K562 (cell line): Measurements from ENCODE around the gene PSMD4. TPM values are rescaled to one million over a fixed set of nuclear protein-coding genes. Genes with fewer than 3 reads are reported as not detected.

Experiments used
- CEBPB ChIP-seq: fragments of 450-650 bp; IDR thresholded peaks from 2 replicates; pipeline ENCODE4 v1.6.1; 2016; ENCODE audit warnings: missing genetic modification characterization, missing compliant biosample characterization
- CGGBP1 ChIP-seq: fragments of 250-450 bp; sonication (Bioruptor Pico); IDR thresholded peaks from 2 replicates; pipeline ENCODE4 v1.9.0; 2021; ENCODE audit warnings: mild to moderate bottlenecking
- CSDE1 ChIP-seq, 2 experiments: fragments of 450-650 bp; IDR thresholded peaks; 2 replicates each; pipeline ENCODE4 v1.6.1; 2016; ENCODE audit warnings: mild to moderate bottlenecking in 1 of 2
- CTCFL ChIP-seq: IDR thresholded peaks from 2 replicates; pipeline ENCODE4 v1.6.1; 2011; ENCODE audit warnings: borderline replicate concordance, low read depth, mild to moderate bottlenecking, moderate library complexity, low read length; ENCODE audit not compliant: insufficient read depth, poor library complexity, severe bottlenecking
- CXXC5 ChIP-seq: fragments of 250-450 bp; sonication (Bioruptor Pico); IDR thresholded peaks from 2 replicates; pipeline ENCODE4 v1.8.0; 2022; ENCODE audit warnings: inconsistent platforms, mild to moderate bottlenecking, moderate library complexity
- DDX20 ChIP-seq: fragments of 450-650 bp; IDR thresholded peaks from 2 replicates; pipeline ENCODE4 v1.6.1; 2016; ENCODE audit warnings: missing genetic modification characterization, low read depth, mild to moderate bottlenecking, missing compliant biosample characterization, moderate library complexity
- EHMT2 ChIP-seq: fragments of 450-650 bp; IDR thresholded peaks from 2 replicates; pipeline ENCODE4 v1.6.1; 2018; ENCODE audit warnings: antibody characterized with exemption
- ESRRB ChIP-seq: fragments of 250-450 bp; sonication (Bioruptor Pico); IDR thresholded peaks from 2 replicates; pipeline ENCODE4 v1.5.0; 2020; ENCODE audit warnings: mild to moderate bottlenecking, moderate library complexity, borderline replicate concordance
- FOS ChIP-seq: IDR thresholded peaks from 3 replicates; pipeline ENCODE4 v1.6.1; 2011; ENCODE audit not compliant: insufficient read length; ENCODE audit errors: extremely low read depth
- HDAC2 ChIP-seq: fragments of 450-650 bp; IDR thresholded peaks from 2 replicates; pipeline ENCODE4 v1.6.1; 2016; ENCODE audit warnings: mild to moderate bottlenecking
- KHSRP ChIP-seq: fragments of 450-650 bp; IDR thresholded peaks from 2 replicates; pipeline ENCODE4 v1.6.1; 2017
- KLF1 ChIP-seq: fragments of 450-650 bp; IDR thresholded peaks from 2 replicates; pipeline ENCODE4 v1.6.1; 2016; ENCODE audit warnings: missing genetic modification characterization, missing compliant biosample characterization
- NRF1 ChIP-seq, 2 experiments: fragments of 450-650 bp; IDR thresholded peaks in 1 of 2; conservative IDR thresholded peaks in 1 of 2; 2 replicates each; pipeline ENCODE4 v1.6.1; 2014; ENCODE audit warnings: mild to moderate bottlenecking in 2 of 2
- PATZ1 ChIP-seq: fragments of 250-450 bp; sonication (Bioruptor Pico); IDR thresholded peaks from 2 replicates; pipeline ENCODE4 v1.5.0; 2020; ENCODE audit warnings: mild to moderate bottlenecking, borderline replicate concordance
- PHF21A ChIP-seq: fragments of 450-650 bp; IDR thresholded peaks from 2 replicates; pipeline ENCODE4 v1.6.1; 2017; ENCODE audit warnings: low read depth, borderline replicate concordance
- TAF7 ChIP-seq: fragments of 450-650 bp; IDR thresholded peaks from 2 replicates; pipeline ENCODE4 v1.6.1; 2016; ENCODE audit warnings: missing genetic modification characterization, missing compliant biosample characterization
- TGIF2 ChIP-seq: sonication (generic); formaldehyde crosslinking; IDR thresholded peaks from 2 replicates; pipeline ENCODE4 v1.8.1; 2022; ENCODE audit warnings: mild to moderate bottlenecking, missing genetic modification reagents, moderate library complexity
- YY1 ChIP-seq, 3 experiments: IDR thresholded peaks; 2 replicates each; pipeline ENCODE4 v1.6.1; 2011; ENCODE audit warnings: low read length in 2 of 3, mild to moderate bottlenecking in 2 of 3, moderate library complexity in 2 of 3, borderline replicate concordance in 1 of 3, control low read depth in 1 of 3, low read depth in 1 of 3; ENCODE audit not compliant: insufficient read depth in 3 of 3, insufficient replicate concordance in 2 of 3, control insufficient read depth in 1 of 3, insufficient read length in 1 of 3; ENCODE audit errors: extremely low read depth in 1 of 3
- ZNF224 ChIP-seq: sonication (generic); formaldehyde crosslinking; IDR thresholded peaks from 2 replicates; pipeline ENCODE4 v1.8.0; 2022; ENCODE audit warnings: mild to moderate bottlenecking, missing genetic modification reagents
- ZNF347 ChIP-seq: fragments of 450-650 bp; formaldehyde crosslinking; IDR thresholded peaks from 2 replicates; pipeline ENCODE4 v1.4.0; 2020; ENCODE audit warnings: low read depth, mild to moderate bottlenecking, moderate library complexity
- ZNF431 ChIP-seq: sonication (generic); formaldehyde crosslinking; IDR thresholded peaks from 2 replicates; pipeline ENCODE4 v1.8.0; 2022; ENCODE audit warnings: mild to moderate bottlenecking, missing genetic modification reagents
- ZNF57 ChIP-seq: fragments of 450-650 bp; formaldehyde crosslinking; IDR thresholded peaks from 2 replicates; pipeline ENCODE4 v1.4.0; 2020; ENCODE audit warnings: mild to moderate bottlenecking, moderate library complexity
- polyA plus RNA-seq, 8 experiments: library from polyadenylated mRNA; depleted of rRNA in 4 of 8; stranded (reverse) in 5 of 8; unstranded in 3 of 8; fragments of >200 nt; fragmentation: Nextera tagmentation in 2 of 8; fragmentation: Illumina TruSeq in 1 of 8; extraction: Ambion mirVana in 2 of 8; extraction: Trizol in 1 of 8; gene quantifications; 2 replicates each; pipeline versions ENCODE4 v1.2.1 to v1.2.3, GENCODE V29; 2011 to 2014; ENCODE audit warnings: inconsistent platforms in 1 of 8, missing spikeins in 1 of 8
- total RNA-seq, 7 experiments: library from RNA; depleted of rRNA in 6 of 7; stranded (reverse); fragments of >200 nt in 6 of 7; fragmentation: Illumina TruSeq in 2 of 7; extraction: Trizol in 2 of 7; gene quantifications; 2 replicates each; pipeline versions ENCODE4 v1.2.1 to v1.2.3, GENCODE V29; 2011 to 2021; ENCODE audit warnings: low replicate concordance in 1 of 7
- TF ChIP-seq, protein P1 (sequence below), 2 experiments: fragments of 450-650 bp in 1 of 2; sonication (generic) in 1 of 2; formaldehyde crosslinking in 1 of 2; IDR thresholded peaks in 1 of 2; conservative IDR thresholded peaks in 1 of 2; 2 replicates each; pipeline versions ENCODE4 v1.6.1 to v1.8.1; 2016 to 2023; ENCODE audit warnings: mild to moderate bottlenecking in 2 of 2, moderate library complexity in 2 of 2, inconsistent platforms in 1 of 2, missing genetic modification reagents in 1 of 2

PSMD4 gene
- total and polyA plus RNA-seq, 9 of the 15 experiments (the other 6 are each of a cell fraction or from before 2014, with no cell fraction given), result 194 to 353 (median 295) TPM

GRCh38 chr1:151311589-151312331 is 57.2 kb downstream of the PSMD4 start (continued):
- TF ChIP-seq EHMT2, result peak; percentile 69
- TF ChIP-seq ZNF224 (CRISPR knock-in tag), result no peak
- no peak for TF ChIP-seq KLF1 (tag)
- no peak for TF ChIP-seq CTCFL
- TF ChIP-seq CEBPB (tag), result peak; percentile 99
- no peak for TF ChIP-seq ESRRB
- TF ChIP-seq ZNF347 (CRISPR knock-in tag), result no peak
- peak in 1 of 3 experiments; percentile 35 for TF ChIP-seq YY1 (IDR thresholded peaks at IDR 0.05; ENCODE audit: borderline replicate concordance in 1 of 3, control insufficient read depth in 1 of 3, extremely low read depth in 1 of 3, insufficient read depth in 3 of 3, insufficient read length in 1 of 3, insufficient replicate concordance in 2 of 3, low read depth in 1 of 3, low read length in 2 of 3)
- TF ChIP-seq, protein P1, sequence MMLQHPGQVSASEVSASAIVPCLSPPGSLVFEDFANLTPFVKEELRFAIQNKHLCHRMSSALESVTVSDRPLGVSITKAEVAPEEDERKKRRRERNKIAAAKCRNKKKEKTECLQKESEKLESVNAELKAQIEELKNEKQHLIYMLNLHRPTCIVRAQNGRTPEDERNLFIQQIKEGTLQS (IDR thresholded peaks at IDR 0.05), result peak; percentile 100
- TF ChIP-seq, protein P1 (CRISPR knock-in tag; conservative IDR thresholded peaks at IDR 0.05), result peak; percentile 100
- no peak for TF ChIP-seq ZNF57 (CRISPR knock-in tag)
- peak; percentile 78 to 81 for TF ChIP-seq NRF1 (conservative IDR thresholded peaks at IDR 0.05 in 1 of 2, IDR thresholded peaks at IDR 0.05 in 1 of 2)
- no peak for TF ChIP-seq TAF7
- TF ChIP-seq ZNF431 (CRISPR knock-in tag), result no peak
- TF ChIP-seq DDX20 (tag), result 0 out of 2 replicates have a peak, but pooled peaks have one; percentile 42
- peak; percentile 71 for TF ChIP-seq CXXC5
- TF ChIP-seq FOS, result peak; percentile 83
- peak; percentile 97; the same call in 1 of the 2 replicates for TF ChIP-seq TGIF2 (CRISPR knock-in tag)
- no peak for TF ChIP-seq PHF21A
- peak; percentile 83; the same call in 1 of the 2 replicates for TF ChIP-seq HDAC2
- no peak for TF ChIP-seq KHSRP
- no peak for TF ChIP-seq CGGBP1 (CRISPR knock-in tag)
- no peak; the same call in 1 of the 2 replicates for TF ChIP-seq PATZ1 (CRISPR knock-in tag)
- no peak for TF ChIP-seq CSDE1 (IDR thresholded peaks at IDR 0.05)
